Activated CD8-positive, alpha-beta T cell treated with anti-CD3 and anti-CD28 coated beads for 36 hours (primary cell): Measurements from ENCODE around the gene ADA. TPM values are rescaled to one million over a fixed set of nuclear protein-coding genes. Genes with fewer than 3 reads are reported as not detected.

Experiments used
- ATAC-seq: fragments of 200-7000 bp; cut with Tn5 transposase; one replicate; pipeline ENCODE4 v1.10.0; 2021; ENCODE audit warnings: mild to moderate bottlenecking, moderate library complexity
- CTCF ChIA-PET: fragments of 350-600 bp; sonication (Branson Sonifier 250); formaldehyde crosslinking; loops from one replicate; lab custom pipeline; 2021; ENCODE audit warnings: antibody characterized with exemption; lab: Charles Lee
- POLR2A ChIA-PET: fragments of 350-600 bp; sonication (Branson Sonifier 250); formaldehyde crosslinking; loops from one replicate; lab custom pipeline; 2021; ENCODE audit warnings: antibody characterized with exemption; lab: Charles Lee
- DNase-seq: peaks from one replicate; pipeline ENCODE4 v3.0.0-alpha.2; 2020
- H3K27ac Mint-ChIP-seq: one replicate; pipeline ENCODE4 v1.8.0; 2021; ENCODE audit warnings: mild to moderate bottlenecking, mixed read lengths
- H3K27me3 Mint-ChIP-seq: one replicate; pipeline ENCODE4 v1.8.0; 2021; ENCODE audit warnings: mixed read lengths
- H3K36me3 Mint-ChIP-seq: one replicate; pipeline ENCODE4 v1.8.0; 2021; ENCODE audit warnings: low read depth, mixed read lengths
- H3K4me1 Mint-ChIP-seq: one replicate; pipeline ENCODE4 v1.8.0; 2021; ENCODE audit warnings: low read depth, mixed read lengths
- H3K4me3 Mint-ChIP-seq: one replicate; pipeline ENCODE4 v1.8.0; 2021; ENCODE audit warnings: mild to moderate bottlenecking, moderate library complexity, mixed read lengths
- H3K9me3 Mint-ChIP-seq: one replicate; pipeline ENCODE4 v1.8.0; 2021; ENCODE audit warnings: mixed read lengths
- CTCF ChIP-seq: fragments of 200-600 bp; IDR thresholded peaks from one replicate; pipeline ENCODE4 v1.8.0; 2022; ENCODE audit warnings: antibody characterized with exemption, mild to moderate bottlenecking
- intact Hi-C: fragments of 100-400 bp; cut with micrococcal nuclease; formaldehyde crosslinking; loops from one replicate; pipeline ENCODE4 v1.10.0; 2022
- total RNA-seq, 2 experiments: library from RNA; stranded (reverse); gene quantifications; one replicate each; pipeline ENCODE4 v1.2.3, GENCODE V29; 2021

Gene ADA
- total RNA-seq, 2 experiments from 2014 or later, result 32.8 to 36.7 TPM

- TF ChIP-seq CTCF, result no peak
- Mint-ChIP-seq H3K9me3 (no peaks in the 10 kb centered on the region), H3K4me3 (no peak overlapping the region), H3K27me3 (no peaks in the 10 kb centered on the region), H3K4me1 (peaks cover 12% of the 10 kb centered on the region), H3K27ac (no peak overlapping the region), H3K36me3 (peaks cover 4% of the 10 kb centered on the region)
- DNase-seq (no peak), ATAC-seq (no peak)
- CTCF ChIA-PET, result interaction anchor here (2.0 kb wide), 1 partner anchor 20 kb away, joined by 15 read pairs; no protein-coding TSS in a partner anchor
- intact Hi-C loops, result no loop called here
- POLR2A ChIA-PET, result no interaction called here
These were observed 12.6 kb upstream of the ADA start for GRCh38 chr20:44664131-44664530.

- ChIA-PET POLR2A (interaction anchor here (1.2 kb wide), 1 partner anchor 9 kb away, joined by 3 read pairs; no protein-coding TSS in a partner anchor), CTCF (no interaction called here)
- no peaks in the 10 kb centered on the region for H3K9me3 Mint-ChIP-seq
- no peak for ATAC-seq
- intact Hi-C loops, result no loop called here
- no peak overlapping the region for H3K27ac Mint-ChIP-seq
- H3K27me3 Mint-ChIP-seq, result no peaks in the 10 kb centered on the region
- peaks cover 6% of the 10 kb centered on the region for H3K36me3 Mint-ChIP-seq
- H3K4me3 Mint-ChIP-seq, result no peak overlapping the region
- TF ChIP-seq CTCF, result no peak
- H3K4me1 Mint-ChIP-seq, result peaks cover 12% of the 10 kb centered on the region
- no peak for DNase-seq
These were observed 10.8 kb upstream of the ADA start for GRCh38 chr20:44662261-44662660.

GRCh38 chr20:44660581-44660980, 9.1 kb upstream of the ADA start:
- Mint-ChIP-seq H3K27ac (peak overlapping the region; percentile 52), H3K9me3 (no peaks in the 10 kb centered on the region), H3K27me3 (no peaks in the 10 kb centered on the region), H3K36me3 (peaks cover 6% of the 10 kb centered on the region), H3K4me3 (no peak overlapping the region), H3K4me1 (peaks cover 7% of the 10 kb centered on the region)
- no peak for DNase-seq
- no peak for TF ChIP-seq CTCF
- ATAC-seq, result no peak
- ChIA-PET CTCF (interaction anchor here (1.2 kb wide), 1 partner anchor 25 kb away, joined by 3 read pairs; no protein-coding TSS in a partner anchor), POLR2A (no interaction called here)
- intact Hi-C loops, result no loop called here

- ChIA-PET POLR2A (no interaction called here), CTCF (interaction anchor here (1.2 kb wide), 1 partner anchor 25 kb away, joined by 3 read pairs; no protein-coding TSS in a partner anchor)
- Mint-ChIP-seq H3K9me3 (no peaks in the 10 kb centered on the region), H3K36me3 (peaks cover 6% of the 10 kb centered on the region), H3K4me3 (no peak overlapping the region), H3K4me1 (peaks cover 7% of the 10 kb centered on the region), H3K27ac (peak overlapping the region; percentile 21), H3K27me3 (no peaks in the 10 kb centered on the region)
- ATAC-seq (no peak), DNase-seq (no peak)
- intact Hi-C loops, result no loop called here
- no peak for TF ChIP-seq CTCF
These were observed 8.4 kb upstream of the ADA start for GRCh38 chr20:44659931-44660330.

GRCh38 chr20:44658810-44659209, 7.3 kb upstream of the ADA start:
- peaks cover 6% of the 10 kb centered on the region for H3K4me1 Mint-ChIP-seq

More at GRCh38 chr20:44658810-44659209, 7.3 kb upstream of the ADA start:
- DNase-seq (no peak), ATAC-seq (no peak)
- CTCF ChIA-PET, result no interaction called here
- no peak for TF ChIP-seq CTCF
- no peaks in the 10 kb centered on the region for H3K27me3 Mint-ChIP-seq
- no peaks in the 10 kb centered on the region for H3K9me3 Mint-ChIP-seq
- POLR2A ChIA-PET, result interaction anchor here (0.9 kb wide), 1 partner anchor 9 kb away, joined by 3 read pairs; no protein-coding TSS in a partner anchor
- H3K36me3 Mint-ChIP-seq, result peaks cover 6% of the 10 kb centered on the region
- no peak overlapping the region for H3K4me3 Mint-ChIP-seq
- no peak overlapping the region for H3K27ac Mint-ChIP-seq
- intact Hi-C loops, result no loop called here
